ENCODE results near the gene TMEM154.

TMEM154 gene

DNA sequence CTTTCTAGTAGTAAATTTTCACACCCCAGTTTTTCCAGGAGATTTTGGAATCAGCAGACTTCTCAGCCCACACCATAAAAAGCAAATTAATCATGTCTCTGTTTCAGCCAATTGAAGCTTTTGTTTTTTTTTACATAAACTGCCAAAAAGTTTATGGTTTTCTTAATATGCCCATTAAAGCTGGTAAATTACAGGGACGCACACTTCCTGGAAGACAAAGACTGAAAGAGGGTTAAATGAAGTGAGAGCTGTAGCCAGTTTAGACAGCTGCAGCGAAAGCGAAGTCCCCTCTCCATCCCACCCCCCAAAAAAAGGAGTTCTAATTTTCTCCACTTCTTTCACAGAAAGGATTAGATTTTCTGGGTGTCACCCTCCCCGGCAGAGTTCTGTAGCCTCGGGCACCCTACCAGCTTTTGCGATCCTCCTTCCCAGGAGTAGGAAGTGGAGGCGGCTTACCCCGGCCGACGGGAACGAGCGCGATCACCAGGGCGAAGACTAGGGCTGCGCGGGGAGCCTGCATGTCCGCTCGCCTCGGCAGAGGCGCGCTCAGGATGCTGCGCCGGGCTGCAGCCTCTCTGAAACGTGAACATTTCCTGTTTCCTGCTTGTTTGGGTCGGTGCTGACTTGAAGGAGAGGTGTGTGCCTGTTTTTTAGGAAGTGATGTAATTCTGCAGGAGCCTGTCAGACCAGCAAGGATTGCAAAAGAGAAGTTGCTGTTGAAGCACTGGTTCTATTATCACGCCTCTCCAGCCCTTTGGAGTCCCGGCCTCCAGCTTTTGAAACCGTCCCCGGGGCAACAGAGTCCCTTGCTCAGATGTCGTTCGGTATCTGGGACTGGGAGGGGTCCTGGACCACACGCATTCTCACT, at the start of gene TMEM154:
Gene TMEM154, minus strand, starts transcription at position 584 of the 868 bp plus-strand sequence. Its CDS starts 64 bp downstream, at position 520.
- TF ChIP-seq CEBPB (IDR thresholded peaks at IDR 0.05) = no peak
- no peak for TF ChIP-seq EGR1 (IDR thresholded peaks at IDR 0.05)
- TF ChIP-seq FOXM1 (IDR thresholded peaks at IDR 0.05; ENCODE audit: borderline replicate concordance, low read depth) = no peak
- no peak for TF ChIP-seq MAX (IDR thresholded peaks at IDR 0.05)
- TF ChIP-seq RAD21 (IDR thresholded peaks at IDR 0.05; ENCODE audit: low read depth) = no peak
- TF ChIP-seq EP300 (IDR thresholded peaks at IDR 0.05; ENCODE audit: borderline replicate concordance) = no peak
- TF ChIP-seq TCF12 (IDR thresholded peaks at IDR 0.05; ENCODE audit: low read depth) = no peak
- TF ChIP-seq CREB1 (IDR thresholded peaks at IDR 0.05; ENCODE audit: low read depth) = no peak
- no peak for TF ChIP-seq YY1 (IDR thresholded peaks at IDR 0.05; ENCODE audit: low read depth)
- TF ChIP-seq USF1 (IDR thresholded peaks at IDR 0.05) = no peak
- no peak for TF ChIP-seq REST (IDR thresholded peaks at IDR 0.05; ENCODE audit: low read depth)
- TF ChIP-seq ZBTB7A (IDR thresholded peaks at IDR 0.05; ENCODE audit: low read depth) = no peak
- TF ChIP-seq TEAD4 (IDR thresholded peaks at IDR 0.05) = no peak
- no peak for TF ChIP-seq TAF1 (IDR thresholded peaks at IDR 0.05; ENCODE audit: low read depth)

DNA sequence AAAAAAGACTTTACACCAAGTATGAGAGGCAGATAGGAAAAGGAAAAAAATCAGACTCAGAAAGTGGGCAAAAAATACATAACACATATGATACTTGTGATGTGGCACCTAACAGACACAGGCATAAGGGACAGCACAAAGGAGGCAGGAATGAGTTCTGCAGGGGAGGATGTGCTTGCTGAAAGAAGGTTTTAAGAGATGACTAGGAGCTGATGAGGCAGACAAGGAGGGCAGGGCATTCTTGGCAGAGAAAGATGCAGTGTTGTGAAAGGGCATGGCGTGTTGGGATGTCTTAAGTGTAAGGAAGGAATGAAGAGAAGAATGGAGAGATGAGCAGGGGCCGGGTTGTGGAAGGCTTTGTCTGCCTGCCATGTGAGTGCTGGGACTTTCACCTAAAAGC, 49.7 kb upstream of the TMEM154 start:
- TF ChIP-seq REST (IDR thresholded peaks at IDR 0.05; ENCODE audit: low read depth) (no peak), FOXM1 (IDR thresholded peaks at IDR 0.05; ENCODE audit: borderline replicate concordance, low read depth) (no peak), CEBPB (IDR thresholded peaks at IDR 0.05) (no peak), TEAD4 (IDR thresholded peaks at IDR 0.05) (no peak), USF1 (IDR thresholded peaks at IDR 0.05) (no peak), EGR1 (IDR thresholded peaks at IDR 0.05) (no peak), ZBTB7A (IDR thresholded peaks at IDR 0.05; ENCODE audit: low read depth) (no peak), RAD21 (IDR thresholded peaks at IDR 0.05; ENCODE audit: low read depth) (no peak), CREB1 (IDR thresholded peaks at IDR 0.05; ENCODE audit: low read depth) (no peak), MAX (IDR thresholded peaks at IDR 0.05) (no peak)

DNA sequence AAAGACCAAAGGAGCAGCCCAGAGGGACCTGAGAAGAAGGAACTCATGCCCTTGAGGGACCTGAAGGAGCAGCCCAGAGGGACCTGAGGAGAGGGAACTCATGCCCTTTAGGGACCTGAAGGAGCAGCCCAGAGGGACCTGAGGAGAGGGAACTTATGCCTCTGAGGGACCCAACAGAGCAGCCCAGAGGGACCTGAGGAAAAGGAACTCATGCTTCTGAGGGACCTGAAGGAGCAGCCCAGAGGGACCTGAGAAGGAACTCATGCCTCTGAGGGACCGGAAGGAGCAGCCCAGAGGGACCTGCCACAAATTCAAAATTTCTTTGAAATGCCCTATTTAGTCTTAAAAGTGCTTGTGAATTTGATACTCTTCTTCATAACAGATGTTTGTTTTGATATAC, 48.5 kb upstream of the TMEM154 start:
- TF ChIP-seq EP300 (IDR thresholded peaks at IDR 0.05; ENCODE audit: borderline replicate concordance) (no peak), CREB1 (IDR thresholded peaks at IDR 0.05; ENCODE audit: low read depth) (no peak), USF1 (IDR thresholded peaks at IDR 0.05) (no peak), EGR1 (IDR thresholded peaks at IDR 0.05) (no peak), TEAD4 (IDR thresholded peaks at IDR 0.05) (no peak), ZBTB7A (IDR thresholded peaks at IDR 0.05; ENCODE audit: low read depth) (no peak), CEBPB (IDR thresholded peaks at IDR 0.05) (no peak), YY1 (IDR thresholded peaks at IDR 0.05; ENCODE audit: low read depth) (no peak), MAX (IDR thresholded peaks at IDR 0.05) (no peak), FOXM1 (IDR thresholded peaks at IDR 0.05; ENCODE audit: borderline replicate concordance, low read depth) (no peak)

- TF ChIP-seq NFIC (IDR thresholded peaks at IDR 0.05) = no peak
- TF ChIP-seq RAD21 (IDR thresholded peaks at IDR 0.05; ENCODE audit: low read depth) = no peak
- no peak for TF ChIP-seq EGR1 (IDR thresholded peaks at IDR 0.05)
- no peak for TF ChIP-seq USF1 (IDR thresholded peaks at IDR 0.05)
- no peak for TF ChIP-seq TCF12 (IDR thresholded peaks at IDR 0.05; ENCODE audit: low read depth)
- TF ChIP-seq CEBPB (IDR thresholded peaks at IDR 0.05) = no peak
- TF ChIP-seq TAF1 (IDR thresholded peaks at IDR 0.05; ENCODE audit: low read depth) = no peak
- no peak for TF ChIP-seq MAX (IDR thresholded peaks at IDR 0.05)
- no peak for TF ChIP-seq EP300 (IDR thresholded peaks at IDR 0.05; ENCODE audit: borderline replicate concordance)
Measured at GRCh38 chr4:152727784-152728183, 48.0 kb upstream of the TMEM154 start.

Measured in Ishikawa (cell line).